RPMI7951 (cell line): ENCODE data around the gene ENOX1. TPM values are rescaled to one million over a fixed set of nuclear protein-coding genes. Genes with fewer than 3 reads are reported as not detected.

Experiments
- DNase-seq: peaks from one replicate; pipeline ENCODE4 v3.0.0-alpha.2; 2012; ENCODE audit warnings: low read depth
- total RNA-seq: library from RNA; depleted of rRNA; stranded (reverse); fragments of >200 nt; shearing (Covaris generic); gene quantifications from 2 replicates; pipeline ENCODE4 v1.2.3, GENCODE V29; 2014; rRNA removed

The ENOX1 gene
- 1.9 and 2.6 TPM in 2 replicates for total RNA-seq

GRCh38 chr13:43786766-43787517 is at the start of gene ENOX1:
ENOX1 (minus strand) TSS chr13:43786972.
- DNase-seq, result peak; percentile 67

GRCh38 chr13:43835701-43836100 is 48.9 kb upstream of the ENOX1 start:
- peak; percentile 44 for DNase-seq

GRCh38 chr13:43831088-43831487 is 44.3 kb upstream of the ENOX1 start:
- DNase-seq, result peak; percentile 54

- peak; percentile 53 for DNase-seq
Observed at GRCh38 chr13:43830497-43830881, 43.7 kb upstream of the ENOX1 start.

- DNase-seq, result peak; percentile 65
Observed at GRCh38 chr13:43824656-43825055, 37.9 kb upstream of the ENOX1 start.

- DNase-seq, result no peak
Observed at GRCh38 chr13:43822969-43823368, 36.2 kb upstream of the ENOX1 start.

GRCh38 chr13:43816401-43816889 is 29.7 kb upstream of the ENOX1 start:
- no peak for DNase-seq

- peak; percentile 79 for DNase-seq
Observed at GRCh38 chr13:43815204-43815603, 28.4 kb upstream of the ENOX1 start.

GRCh38 chr13:43808676-43809075 is 21.9 kb upstream of the ENOX1 start:
- no peak for DNase-seq

- peak; percentile 43 for DNase-seq
Observed at GRCh38 chr13:43805681-43806128, 18.9 kb upstream of the ENOX1 start.

GRCh38 chr13:43805071-43805468 is 18.3 kb upstream of the ENOX1 start:
- DNase-seq, result peak; percentile 89

- DNase-seq, result peak; percentile 65
Observed at GRCh38 chr13:43804461-43805070, 17.8 kb upstream of the ENOX1 start.

GRCh38 chr13:43802511-43802910 is 15.7 kb upstream of the ENOX1 start:
- DNase-seq, result no peak

- DNase-seq, result no peak
Observed at GRCh38 chr13:43800828-43801227, 14.1 kb upstream of the ENOX1 start.

GRCh38 chr13:43799191-43799590 is 12.4 kb upstream of the ENOX1 start:
- DNase-seq, result no peak

- DNase-seq, result no peak
Observed at GRCh38 chr13:43797869-43798268, 11.1 kb upstream of the ENOX1 start.

GRCh38 chr13:43797159-43797558 is 10.4 kb upstream of the ENOX1 start:
- no peak for DNase-seq

- DNase-seq, result no peak
Observed at GRCh38 chr13:43794416-43794815, 7.6 kb upstream of the ENOX1 start.

GRCh38 chr13:43792076-43792881 is 5.5 kb upstream of the ENOX1 start:
- DNase-seq, result peak; percentile 38

GRCh38 chr13:43787997-43788396 is 1.2 kb upstream of the ENOX1 start:
- peak; percentile 69 for DNase-seq

GRCh38 chr13:43787518-43787891 is 733 bp upstream of the ENOX1 start:
- no peak for DNase-seq

- no peak for DNase-seq
Observed at GRCh38 chr13:43786472-43786765, 353 bp downstream of the ENOX1 start.
